Measurements from ENCODE around the gene TATDN2.

DNA sequence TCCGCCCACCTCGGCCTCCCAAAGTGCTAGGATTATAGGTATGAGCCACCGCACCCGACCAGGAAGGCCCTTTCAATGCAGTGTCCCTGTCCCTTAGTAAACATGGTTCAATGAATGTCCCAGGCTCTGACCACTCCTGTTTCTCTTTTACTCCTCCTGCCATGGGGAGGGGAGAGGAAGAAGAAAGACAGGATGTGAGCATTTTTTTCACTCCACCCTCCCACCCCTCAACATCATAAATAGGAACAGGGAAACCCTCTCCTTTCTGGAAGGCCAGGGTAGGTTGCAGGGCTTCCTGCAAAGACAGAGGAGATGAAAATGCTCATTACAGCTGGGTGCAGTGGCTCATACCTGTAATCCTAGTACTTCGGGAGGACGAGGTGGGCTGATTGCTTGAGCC lies 7.5 kb upstream of the TATDN2 start:
- TF ChIP-seq CTCF (IDR thresholded peaks at IDR 0.05; ENCODE audit: poor library complexity) (no peak), EZH2 (IDR thresholded peaks at IDR 0.05; ENCODE audit: borderline replicate concordance) (no peak), EZH2phosphoT487 (IDR thresholded peaks at IDR 0.05; ENCODE audit: low read depth, severe bottlenecking, unreplicated experiment) (no peak)
